KMS-11 (cell line): ENCODE measurements around the gene ANAPC1.
A peak's percentile ranks its signal among the peaks of the same experiment; 100 is the strongest.
"Not testable (repeated sequence)": the region's sequence is repeated elsewhere in the genome, so short reads cannot be mapped to it uniquely, and the experiment has no call there.

ENCODE experiments used
- H2AFZ ChIP-seq: fragments of 200-600 bp; sonication (generic); 2 replicates; pipeline ENCODE4 v1.6.1; 2016; ENCODE audit warnings: antibody characterized with exemption, mixed run types, low read depth
- H3K27ac ChIP-seq: fragments of 200-600 bp; sonication (generic); 2 replicates; pipeline ENCODE4 v1.6.1; 2016; ENCODE audit warnings: mild to moderate bottlenecking, mixed run types
- H3K27me3 ChIP-seq: fragments of 200-600 bp; sonication (generic); 2 replicates; pipeline ENCODE4 v1.6.1; 2017; ENCODE audit warnings: mild to moderate bottlenecking, low read depth, mixed run types, moderate library complexity; ENCODE audit not compliant: insufficient read depth
- H3K36me3 ChIP-seq: fragments of 200-600 bp; sonication (generic); 2 replicates; pipeline ENCODE4 v1.6.1; 2017; ENCODE audit warnings: mild to moderate bottlenecking, mixed run types; ENCODE audit not compliant: insufficient read depth
- H3K4me1 ChIP-seq: fragments of 200-600 bp; sonication (generic); 2 replicates; pipeline ENCODE4 v1.6.1; 2016; ENCODE audit warnings: mild to moderate bottlenecking, low read depth, mixed run types; ENCODE audit not compliant: poor library complexity, severe bottlenecking
- H3K4me2 ChIP-seq: fragments of 200-600 bp; sonication (generic); 2 replicates; pipeline ENCODE4 v1.7.0; 2016; ENCODE audit warnings: mild to moderate bottlenecking, mixed run types
- H3K4me3 ChIP-seq: fragments of 200-600 bp; sonication (generic); IDR thresholded peaks from 2 replicates; pipeline ENCODE4 v1.6.1; 2017; ENCODE audit warnings: low read depth, low read length, mixed read lengths; ENCODE audit not compliant: insufficient read depth
- H3K79me2 ChIP-seq: fragments of 200-600 bp; sonication (generic); 2 replicates; pipeline ENCODE4 v1.6.1; 2016; ENCODE audit warnings: low read depth, mixed run types; ENCODE audit not compliant: insufficient read depth
- H3K9ac ChIP-seq: fragments of 200-600 bp; sonication (generic); 2 replicates; pipeline ENCODE4 v1.6.1; 2016; ENCODE audit warnings: mild to moderate bottlenecking, mixed run types
- H4K20me1 ChIP-seq: fragments of 200-600 bp; sonication (generic); 2 replicates; pipeline ENCODE4 v1.6.1; 2016; ENCODE audit warnings: mild to moderate bottlenecking, mixed run types; ENCODE audit not compliant: insufficient read depth
- TF ChIP-seq, protein P1 (sequence below): fragments of 200-600 bp; sonication (generic); conservative IDR thresholded peaks from 2 replicates; pipeline ENCODE4 v1.6.1; 2017; ENCODE audit warnings: low read depth, mild to moderate bottlenecking, antibody characterized with exemption, low read length, moderate library complexity, mixed read lengths

Gene ANAPC1

DNA sequence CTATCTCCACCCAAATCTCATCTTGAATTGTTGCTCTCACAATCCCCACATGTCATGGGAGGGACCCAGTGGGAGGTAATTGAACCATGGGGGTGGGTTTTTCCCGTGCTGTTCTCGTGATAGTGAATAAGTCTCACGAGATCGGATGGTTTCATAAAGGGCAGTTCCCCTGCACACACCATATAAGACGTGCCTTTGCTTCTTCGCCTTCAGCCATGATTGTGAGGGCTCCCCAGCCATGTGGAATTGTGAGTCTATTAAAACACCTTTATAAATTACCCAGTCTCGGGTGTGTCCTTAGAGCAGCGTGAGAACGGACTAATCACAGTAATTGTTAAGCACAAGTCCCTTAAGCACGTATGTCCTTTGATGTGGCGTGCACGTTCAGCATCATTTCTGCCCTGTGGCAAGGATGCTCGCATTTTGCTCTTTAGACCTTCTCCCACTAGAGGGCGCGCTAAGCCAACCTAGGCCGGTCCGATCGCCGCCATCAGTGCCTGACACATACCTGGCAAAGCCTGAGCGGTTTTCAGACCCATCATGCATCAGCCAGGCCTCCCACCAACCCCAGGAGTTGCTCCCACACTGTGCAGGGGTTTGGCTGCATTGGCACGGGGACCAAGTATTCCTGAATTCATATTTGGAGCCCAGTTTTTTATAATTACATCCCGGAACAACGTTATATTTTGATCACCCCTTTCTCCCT is 136.4 kb downstream of the ANAPC1 start:
- H3K27ac ChIP-seq, H3K27me3 ChIP-seq, H3K4me2 ChIP-seq, H3K36me3 ChIP-seq, H3K4me3 ChIP-seq, H3K4me1 ChIP-seq, H3K9ac ChIP-seq, H4K20me1 ChIP-seq, H3K79me2 ChIP-seq, H2AFZ ChIP-seq: not testable (repeated sequence)
- TF ChIP-seq, protein P1, sequence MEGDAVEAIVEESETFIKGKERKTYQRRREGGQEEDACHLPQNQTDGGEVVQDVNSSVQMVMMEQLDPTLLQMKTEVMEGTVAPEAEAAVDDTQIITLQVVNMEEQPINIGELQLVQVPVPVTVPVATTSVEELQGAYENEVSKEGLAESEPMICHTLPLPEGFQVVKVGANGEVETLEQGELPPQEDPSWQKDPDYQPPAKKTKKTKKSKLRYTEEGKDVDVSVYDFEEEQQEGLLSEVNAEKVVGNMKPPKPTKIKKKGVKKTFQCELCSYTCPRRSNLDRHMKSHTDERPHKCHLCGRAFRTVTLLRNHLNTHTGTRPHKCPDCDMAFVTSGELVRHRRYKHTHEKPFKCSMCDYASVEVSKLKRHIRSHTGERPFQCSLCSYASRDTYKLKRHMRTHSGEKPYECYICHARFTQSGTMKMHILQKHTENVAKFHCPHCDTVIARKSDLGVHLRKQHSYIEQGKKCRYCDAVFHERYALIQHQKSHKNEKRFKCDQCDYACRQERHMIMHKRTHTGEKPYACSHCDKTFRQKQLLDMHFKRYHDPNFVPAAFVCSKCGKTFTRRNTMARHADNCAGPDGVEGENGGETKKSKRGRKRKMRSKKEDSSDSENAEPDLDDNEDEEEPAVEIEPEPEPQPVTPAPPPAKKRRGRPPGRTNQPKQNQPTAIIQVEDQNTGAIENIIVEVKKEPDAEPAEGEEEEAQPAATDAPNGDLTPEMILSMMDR = peak; percentile 32

DNA sequence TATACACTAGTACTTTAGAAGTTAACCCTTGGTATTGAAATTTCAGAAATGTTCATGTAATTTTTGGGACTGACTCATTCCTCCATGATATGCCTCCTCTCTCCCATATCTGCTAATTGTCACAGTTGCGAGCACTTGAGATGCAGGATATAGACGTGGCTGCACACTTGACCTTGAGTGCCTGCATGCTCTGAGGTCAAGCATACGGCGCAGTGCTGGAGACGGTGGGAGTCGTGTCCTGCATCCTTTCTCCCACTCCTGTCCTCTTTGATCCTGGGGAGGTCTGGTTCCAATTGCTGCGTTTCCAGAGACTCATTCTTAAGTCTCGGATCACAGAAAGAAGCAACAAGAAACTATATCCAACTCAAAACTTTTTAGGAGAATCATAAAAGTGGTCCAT is 139.2 kb downstream of the ANAPC1 start:
- H3K9ac ChIP-seq, H3K36me3 ChIP-seq, H3K27me3 ChIP-seq, H3K27ac ChIP-seq, H3K4me1 ChIP-seq, H3K4me2 ChIP-seq, H3K79me2 ChIP-seq, H2AFZ ChIP-seq, H4K20me1 ChIP-seq, H3K4me3 ChIP-seq: not testable (repeated sequence)

DNA sequence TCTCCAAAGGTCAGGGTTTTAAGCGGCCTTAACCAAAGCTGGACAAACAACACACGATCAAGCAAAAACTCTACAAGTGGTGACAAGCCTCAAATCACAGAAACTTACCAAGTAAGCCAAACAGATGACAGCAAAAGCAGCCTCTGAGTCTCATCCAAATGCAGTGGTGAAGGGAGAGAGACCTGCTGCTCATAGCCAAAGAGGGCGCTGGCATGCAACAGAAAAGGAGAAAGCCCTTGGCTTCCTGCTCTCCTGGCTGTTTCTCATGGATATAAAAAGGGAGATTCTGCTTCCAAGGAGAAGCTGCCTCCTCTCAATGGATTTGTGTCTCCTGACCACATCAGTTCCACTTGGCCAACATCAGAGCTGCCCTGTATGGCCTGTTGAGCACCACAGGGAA is 142.5 kb downstream of the ANAPC1 start:
- not testable (repeated sequence) for H3K4me1 ChIP-seq, H3K4me2 ChIP-seq, H4K20me1 ChIP-seq, H3K9ac ChIP-seq, H3K79me2 ChIP-seq, H2AFZ ChIP-seq, H3K27ac ChIP-seq, H3K4me3 ChIP-seq, H3K36me3 ChIP-seq, H3K27me3 ChIP-seq

DNA sequence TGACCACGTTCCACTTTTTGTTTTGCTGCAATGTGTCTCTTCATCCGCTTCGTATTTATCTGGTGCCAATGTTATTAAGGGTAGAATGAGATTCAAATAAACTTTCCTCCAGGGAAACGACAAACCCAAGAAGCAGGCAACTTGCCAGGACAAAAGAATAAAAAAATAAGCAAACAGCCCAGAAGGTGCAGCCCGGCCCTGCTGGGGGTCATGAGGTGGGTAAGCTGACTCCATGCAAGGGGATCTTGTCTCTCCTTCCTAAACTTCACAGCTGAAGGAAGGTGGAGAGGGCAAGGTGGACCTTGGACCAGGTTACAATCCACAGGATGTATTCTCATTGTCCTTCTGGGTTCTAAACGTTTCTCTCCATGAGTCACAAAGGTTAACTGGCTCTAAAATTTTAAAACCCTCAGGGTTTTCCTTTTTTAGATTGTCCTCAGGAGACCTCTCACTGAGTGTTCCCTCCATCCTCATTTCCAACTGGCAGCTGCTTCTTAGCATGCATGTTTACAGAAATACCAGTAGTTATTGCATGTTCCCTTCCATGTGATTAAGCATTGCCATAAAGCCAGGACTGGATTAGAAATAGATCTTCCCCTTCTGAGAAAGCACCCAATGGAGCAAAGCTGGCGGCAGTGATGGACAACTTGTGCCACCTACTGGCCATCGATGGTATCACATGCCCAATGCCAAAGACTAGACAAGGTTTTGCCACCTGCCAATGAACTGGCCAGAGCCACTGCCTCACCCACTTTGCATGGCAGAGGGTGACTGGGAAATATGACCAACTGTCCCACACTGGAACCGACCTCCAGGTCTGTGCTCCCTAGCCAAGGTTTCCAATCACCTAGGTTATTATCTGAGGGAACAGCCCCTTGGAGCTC is 147.9 kb downstream of the ANAPC1 start:
- not testable (repeated sequence) for H3K79me2 ChIP-seq, H3K4me2 ChIP-seq, H3K9ac ChIP-seq, H4K20me1 ChIP-seq, H3K27ac ChIP-seq, H2AFZ ChIP-seq, H3K27me3 ChIP-seq, H3K36me3 ChIP-seq, H3K4me3 ChIP-seq
- H3K4me1 ChIP-seq = peaks cover 13% of the 10 kb centered on the region
- TF ChIP-seq, protein P1 = peak; percentile 63

DNA sequence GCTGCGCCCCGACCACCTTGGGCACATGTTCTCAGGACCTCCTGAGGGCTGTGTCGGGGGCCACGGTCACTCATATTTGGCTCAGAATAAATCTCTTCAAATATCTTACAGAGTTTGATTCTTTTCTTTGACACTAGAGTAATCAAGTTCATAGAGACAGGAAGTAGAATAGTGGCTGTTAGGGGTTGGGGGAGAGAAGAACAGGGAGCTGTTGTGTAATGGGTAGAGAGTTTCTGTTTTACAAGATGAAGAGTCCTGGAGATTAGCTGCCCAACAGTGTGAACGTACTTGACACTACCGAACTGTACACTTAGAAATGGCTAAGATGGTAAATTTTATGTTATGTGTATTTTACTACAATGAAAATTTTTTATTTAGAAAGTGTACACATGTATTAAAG is 148.6 kb downstream of the ANAPC1 start:
- H3K4me2 ChIP-seq, H2AFZ ChIP-seq, H3K27ac ChIP-seq, H3K9ac ChIP-seq, H4K20me1 ChIP-seq, H3K4me3 ChIP-seq, H3K79me2 ChIP-seq, H3K36me3 ChIP-seq, H3K27me3 ChIP-seq: not testable (repeated sequence)
- H3K4me1 ChIP-seq = peaks cover 13% of the 10 kb centered on the region

DNA sequence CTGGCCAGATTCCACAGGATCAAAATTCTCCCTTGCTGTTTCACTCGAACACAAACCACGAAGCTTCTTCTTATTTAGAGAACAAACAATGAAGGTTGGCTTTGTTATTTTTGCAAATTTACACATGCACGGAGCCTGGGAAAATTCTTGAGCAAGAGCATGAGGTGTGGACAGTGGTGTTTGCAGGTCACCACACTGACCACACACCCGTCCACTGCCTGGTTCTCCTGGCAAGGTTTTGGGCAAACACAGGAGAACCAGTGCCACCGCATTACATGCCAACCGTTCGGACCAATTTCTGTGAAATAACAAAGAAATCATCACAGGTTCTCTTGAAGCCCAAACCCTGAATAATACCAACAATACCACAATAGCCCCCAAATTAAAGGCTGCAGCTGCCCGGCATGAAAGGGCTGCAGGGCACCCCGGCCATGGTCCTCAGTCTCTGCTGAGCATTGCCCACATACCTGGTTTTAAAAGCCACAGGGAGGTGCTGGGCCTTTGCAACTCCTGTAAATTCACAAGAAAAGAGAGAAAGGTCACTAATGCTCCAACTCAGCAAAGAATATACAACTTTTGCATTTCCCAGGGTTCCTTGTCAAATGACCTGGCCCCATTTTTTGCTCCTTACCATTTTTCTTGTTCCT is 154.1 kb downstream of the ANAPC1 start:
- H4K20me1 ChIP-seq, H3K4me2 ChIP-seq, H3K79me2 ChIP-seq, H3K9ac ChIP-seq, H3K4me3 ChIP-seq, H2AFZ ChIP-seq, H3K27me3 ChIP-seq, H3K36me3 ChIP-seq, H3K27ac ChIP-seq: not testable (repeated sequence)
- peaks cover 12% of the 10 kb centered on the region for H3K4me1 ChIP-seq

DNA sequence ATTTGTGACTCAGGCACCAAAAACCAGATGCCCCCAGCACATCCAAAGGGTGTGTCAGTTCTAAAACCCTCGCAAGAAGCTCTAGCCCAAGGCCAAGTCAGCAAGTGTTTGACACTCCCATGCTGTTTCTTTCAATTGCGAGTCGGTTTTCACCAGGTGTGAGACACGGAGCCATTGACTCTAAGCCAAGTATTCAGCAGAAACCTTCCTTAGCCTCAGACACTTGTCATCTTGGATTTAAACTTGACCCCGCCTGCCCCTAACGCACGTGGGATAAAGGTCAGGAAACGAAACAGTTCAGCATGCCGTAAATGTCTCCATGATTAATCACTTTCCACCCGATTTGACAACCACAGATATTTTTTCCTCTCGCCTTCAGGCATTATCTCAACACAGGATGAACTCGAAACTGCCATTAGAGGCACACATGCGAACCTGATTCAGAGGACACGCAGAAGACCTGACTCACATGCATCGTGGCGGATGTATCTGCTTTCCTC is 156.3 kb downstream of the ANAPC1 start:
- Histone ChIP-seq H3K27ac (peak overlapping the region; percentile 62; the same call in 1 of the 2 replicates), H3K4me1 (peaks cover 12% of the 10 kb centered on the region), H3K4me2 (0 out of 2 replicates have a peak overlapping the region, but pooled peaks have one; percentile 49)
- not testable (repeated sequence) for H2AFZ ChIP-seq, H3K4me3 ChIP-seq, H3K27me3 ChIP-seq, H3K36me3 ChIP-seq, H3K9ac ChIP-seq, H4K20me1 ChIP-seq, H3K79me2 ChIP-seq

DNA sequence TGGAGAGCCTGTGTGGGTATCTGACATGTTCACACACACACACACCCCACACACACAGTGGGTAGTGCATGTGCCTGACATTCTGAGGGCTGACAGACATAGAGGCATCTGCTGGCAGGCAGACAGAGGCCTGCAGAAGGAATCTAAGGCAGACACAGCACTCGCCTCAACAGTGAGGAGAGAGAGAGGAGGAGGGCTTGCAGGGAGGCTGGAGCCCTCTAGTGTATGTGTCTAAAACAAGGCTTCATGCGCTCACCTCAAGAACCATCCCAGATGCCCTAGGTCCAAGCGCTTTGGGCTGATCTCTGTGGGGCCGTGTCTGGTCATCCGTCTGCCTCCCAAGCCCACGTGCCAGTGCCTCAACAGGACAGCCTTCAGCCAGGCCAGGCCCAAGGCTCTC is 158.3 kb downstream of the ANAPC1 start:
- not testable (repeated sequence) for H3K36me3 ChIP-seq, H3K27ac ChIP-seq, H3K4me2 ChIP-seq, H2AFZ ChIP-seq, H3K4me3 ChIP-seq, H4K20me1 ChIP-seq, H3K79me2 ChIP-seq, H3K27me3 ChIP-seq, H3K9ac ChIP-seq
- peaks cover 12% of the 10 kb centered on the region for H3K4me1 ChIP-seq
